HT1080 (cell line): ENCODE measurements around the gene GDF15. TPM values are rescaled to one million over a fixed set of nuclear protein-coding genes. Genes with fewer than 3 reads are reported as not detected.
A peak's percentile ranks its signal among the peaks of the same experiment; 100 is the strongest.

Source experiments
- DNase-seq: peaks from one replicate; pipeline ENCODE4 v3.0.0-alpha.2; 2015; ENCODE audit warnings: low read depth
- total RNA-seq: library from RNA; depleted of rRNA; stranded (reverse); fragments of >200 nt; shearing (Covaris generic); gene quantifications from 2 replicates; pipeline ENCODE4 v1.2.3, GENCODE V29; 2014

The GDF15 gene
- total RNA-seq, 1 experiment from 2014 or later = 120 TPM

GRCh38 chr19:18418483-18419194 is 32.7 kb downstream of the GDF15 start:
- no peak for DNase-seq

GRCh38 chr19:18419195-18419698 is 33.3 kb downstream of the GDF15 start, which contains the start of gene SSBP4:
Gene SSBP4 (plus strand): TSS chr19:18419398. CDS start chr19:18419649, 251 bp downstream.
- peak; percentile 70 for DNase-seq

DNA sequence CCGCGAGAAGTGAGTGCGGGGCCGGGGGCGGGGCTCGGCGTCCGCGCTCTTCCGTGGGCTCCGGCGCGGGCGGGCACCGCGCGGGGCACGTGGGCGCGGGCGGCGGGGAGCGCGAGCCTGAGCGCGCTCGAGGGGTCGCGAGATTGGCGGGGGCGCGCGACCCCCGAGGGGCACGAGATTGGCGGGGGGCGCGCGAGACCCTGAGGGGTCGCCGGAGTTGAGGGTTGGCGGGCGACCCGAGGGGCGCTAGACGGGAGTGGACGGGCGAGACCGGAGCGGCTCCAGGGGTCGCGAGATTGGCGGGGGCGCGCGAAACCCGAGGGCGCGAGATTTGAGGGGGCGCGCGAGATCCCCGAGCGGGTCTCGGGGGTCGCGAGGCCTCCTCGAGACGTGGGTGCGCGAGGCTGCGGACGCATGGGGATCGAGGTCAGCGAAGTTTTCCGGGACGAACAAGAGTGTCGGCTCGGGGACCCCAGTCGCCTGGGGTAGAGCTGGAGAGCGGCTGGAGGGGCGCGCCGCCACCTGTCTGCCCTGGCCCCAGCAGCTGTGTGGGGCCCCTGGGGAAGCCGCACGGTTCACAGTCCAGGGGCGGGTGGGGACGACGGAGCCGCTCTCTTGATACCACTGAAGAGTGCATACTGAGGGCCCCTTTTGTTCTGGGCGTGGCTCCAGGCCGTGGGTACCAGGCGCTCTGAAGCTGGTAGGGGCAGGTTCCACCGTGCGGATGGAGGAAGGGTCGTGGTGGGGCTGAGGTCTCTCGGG is 33.9 kb downstream of the GDF15 start:
- no peak for DNase-seq

- DNase-seq = no peak
These were observed 35.0 kb downstream of the GDF15 start for GRCh38 chr19:18420930-18421329.

- DNase-seq = no peak
These were observed 35.5 kb downstream of the GDF15 start for GRCh38 chr19:18421371-18421959.

GRCh38 chr19:18422530-18423191 is 36.7 kb downstream of the GDF15 start:
- DNase-seq = no peak

- DNase-seq = no peak
These were observed 37.5 kb downstream of the GDF15 start for GRCh38 chr19:18423258-18424020.

DNA sequence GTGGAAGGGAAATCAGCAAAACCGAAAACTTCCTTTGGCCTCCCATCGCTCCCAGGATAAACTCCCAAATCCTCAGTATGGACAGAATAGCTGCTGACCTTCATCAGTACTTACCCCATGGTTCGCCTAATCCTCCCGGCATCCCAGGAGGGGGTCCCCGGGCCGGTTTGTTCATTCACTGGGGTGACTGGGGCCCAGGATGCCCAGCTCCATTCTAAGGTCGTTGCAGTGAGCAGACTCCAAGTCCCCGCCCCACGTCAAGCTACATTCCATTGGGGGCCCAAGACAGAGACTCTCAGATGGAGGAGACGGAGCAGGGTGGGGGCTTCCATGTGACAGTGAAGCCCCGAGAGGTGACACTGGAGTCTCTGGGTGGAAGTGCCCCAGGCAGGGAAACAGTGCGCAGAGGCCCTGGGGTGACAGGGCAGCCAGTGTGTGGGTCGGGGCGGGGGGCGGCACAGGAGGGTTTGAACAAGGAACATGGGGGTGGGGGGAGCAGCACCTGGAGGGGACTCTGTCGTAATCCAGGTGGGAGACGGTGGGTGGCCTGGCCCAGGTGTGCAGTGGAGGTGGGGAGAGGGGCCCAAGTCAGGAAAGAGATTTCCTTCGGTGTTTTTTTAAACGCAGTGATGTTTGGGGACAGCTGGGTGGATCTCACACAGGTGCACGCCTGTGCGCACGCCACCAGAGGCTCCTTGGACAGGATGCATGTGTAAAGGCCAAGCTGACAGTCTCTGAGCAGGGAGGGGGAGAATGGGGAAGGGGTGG is 38.3 kb downstream of the GDF15 start:
- DNase-seq = no peak

- no peak for DNase-seq
These were observed 39.0 kb downstream of the GDF15 start for GRCh38 chr19:18424890-18425514.

DNA sequence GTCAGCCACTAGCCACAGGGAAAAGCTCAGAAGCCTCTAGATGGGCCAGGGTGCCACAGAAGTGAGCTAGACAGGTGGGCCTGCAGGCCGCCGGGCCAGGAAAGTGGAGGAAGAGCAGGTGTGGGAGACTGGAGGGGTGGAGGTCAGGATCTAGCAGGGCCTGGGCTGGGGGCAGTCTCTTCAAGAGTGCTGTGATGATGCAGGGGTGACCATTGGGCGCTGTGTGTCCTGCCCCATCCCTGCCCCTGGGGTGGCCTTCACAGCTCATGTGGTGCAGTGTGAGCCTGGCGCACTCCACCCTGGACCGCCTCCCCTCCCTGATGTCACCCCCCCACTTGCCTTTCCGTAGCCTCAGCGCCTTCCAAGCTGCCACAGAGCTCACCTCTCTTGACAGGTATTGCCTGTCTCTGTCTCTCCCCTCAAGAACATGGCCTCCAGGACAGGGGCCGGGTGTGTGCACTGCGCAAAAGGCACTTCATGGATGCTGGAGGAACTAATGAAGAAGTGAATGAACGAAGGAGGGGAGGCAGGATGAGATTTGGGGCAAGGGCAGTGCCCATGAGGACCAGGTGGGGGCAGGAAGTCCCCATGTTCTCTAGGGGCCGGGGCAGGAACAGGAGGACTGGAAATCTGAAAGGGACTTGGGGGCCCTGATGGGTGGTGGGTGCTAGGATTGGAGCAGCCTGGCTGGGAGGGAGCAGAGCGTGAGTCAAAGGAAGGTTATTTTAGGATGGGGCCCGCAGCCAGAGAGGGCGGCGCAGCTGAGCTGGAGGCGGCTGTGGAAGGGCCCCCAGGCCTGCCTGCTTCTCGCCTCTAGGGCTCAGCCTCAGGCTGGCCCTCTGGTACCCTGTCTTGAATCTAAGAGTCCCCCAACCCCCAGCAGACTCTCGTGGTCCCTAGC is 39.8 kb downstream of the GDF15 start:
- no peak for DNase-seq

- DNase-seq = no peak
These were observed 40.4 kb downstream of the GDF15 start for GRCh38 chr19:18426416-18426767.

DNA sequence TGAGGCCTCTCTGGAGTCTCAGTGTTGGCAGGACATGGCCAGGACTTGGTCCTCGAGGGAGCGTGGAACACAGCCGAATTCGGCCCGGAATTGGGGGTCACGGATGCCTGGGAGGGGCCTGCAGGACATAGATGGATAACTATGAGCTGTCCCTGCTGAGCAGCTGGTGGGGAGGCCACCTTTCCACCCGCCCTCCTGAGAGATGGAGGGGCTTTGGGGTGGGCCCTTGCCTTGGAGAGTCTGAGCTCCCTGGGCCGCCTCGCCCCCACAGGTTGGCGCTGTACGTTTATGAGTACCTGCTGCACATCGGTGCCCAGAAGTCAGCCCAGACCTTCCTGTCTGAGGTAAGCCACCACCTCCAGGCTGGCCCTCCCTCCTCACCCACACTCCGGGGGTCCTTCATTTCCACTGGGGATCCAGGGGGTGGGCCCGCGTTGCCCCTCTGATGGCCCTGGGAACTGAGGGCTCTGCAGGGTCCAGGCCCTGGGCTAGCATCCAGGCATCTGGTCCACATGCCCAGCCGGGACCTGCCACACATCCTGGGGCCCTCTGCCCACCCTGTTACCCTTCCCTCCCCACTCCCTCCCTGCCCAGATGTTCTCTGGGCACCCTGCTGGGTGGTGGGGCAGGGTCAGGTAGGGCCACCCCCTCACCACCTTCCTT is 41.3 kb downstream of the GDF15 start:
- no peak for DNase-seq

GRCh38 chr19:18427743-18428113 is 41.8 kb downstream of the GDF15 start:
- DNase-seq = no peak

DNA sequence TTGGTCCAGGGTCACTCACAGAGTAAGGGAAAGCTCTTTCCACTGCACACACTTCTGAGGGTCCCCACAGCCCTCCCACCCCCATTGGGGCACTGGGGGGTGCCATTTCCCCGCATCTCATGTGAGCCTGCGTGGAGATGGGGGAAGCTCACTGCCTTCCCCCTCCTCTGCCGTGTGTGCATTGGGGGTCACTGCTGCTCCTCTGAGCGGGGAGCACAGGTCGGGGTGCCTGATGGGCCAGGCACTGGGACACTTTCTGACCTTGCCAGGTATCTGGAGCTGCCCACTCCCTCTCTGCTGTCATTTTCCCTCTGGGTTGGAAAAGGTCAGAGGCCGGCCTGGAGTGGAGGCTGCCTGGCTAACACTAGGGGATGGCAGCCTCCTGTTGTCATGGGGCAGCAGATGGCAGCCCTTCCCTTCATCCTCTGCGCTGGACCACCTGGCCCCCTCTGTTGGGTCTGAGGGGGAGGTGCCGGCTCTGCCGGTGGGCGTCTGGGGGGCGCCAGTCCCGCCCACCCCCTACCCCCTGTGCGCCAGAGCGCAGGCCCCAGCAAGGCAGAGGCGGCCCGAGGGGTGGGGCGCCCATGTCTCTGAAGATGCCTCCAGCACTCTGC is 42.3 kb downstream of the GDF15 start:
- DNase-seq = no peak

DNA sequence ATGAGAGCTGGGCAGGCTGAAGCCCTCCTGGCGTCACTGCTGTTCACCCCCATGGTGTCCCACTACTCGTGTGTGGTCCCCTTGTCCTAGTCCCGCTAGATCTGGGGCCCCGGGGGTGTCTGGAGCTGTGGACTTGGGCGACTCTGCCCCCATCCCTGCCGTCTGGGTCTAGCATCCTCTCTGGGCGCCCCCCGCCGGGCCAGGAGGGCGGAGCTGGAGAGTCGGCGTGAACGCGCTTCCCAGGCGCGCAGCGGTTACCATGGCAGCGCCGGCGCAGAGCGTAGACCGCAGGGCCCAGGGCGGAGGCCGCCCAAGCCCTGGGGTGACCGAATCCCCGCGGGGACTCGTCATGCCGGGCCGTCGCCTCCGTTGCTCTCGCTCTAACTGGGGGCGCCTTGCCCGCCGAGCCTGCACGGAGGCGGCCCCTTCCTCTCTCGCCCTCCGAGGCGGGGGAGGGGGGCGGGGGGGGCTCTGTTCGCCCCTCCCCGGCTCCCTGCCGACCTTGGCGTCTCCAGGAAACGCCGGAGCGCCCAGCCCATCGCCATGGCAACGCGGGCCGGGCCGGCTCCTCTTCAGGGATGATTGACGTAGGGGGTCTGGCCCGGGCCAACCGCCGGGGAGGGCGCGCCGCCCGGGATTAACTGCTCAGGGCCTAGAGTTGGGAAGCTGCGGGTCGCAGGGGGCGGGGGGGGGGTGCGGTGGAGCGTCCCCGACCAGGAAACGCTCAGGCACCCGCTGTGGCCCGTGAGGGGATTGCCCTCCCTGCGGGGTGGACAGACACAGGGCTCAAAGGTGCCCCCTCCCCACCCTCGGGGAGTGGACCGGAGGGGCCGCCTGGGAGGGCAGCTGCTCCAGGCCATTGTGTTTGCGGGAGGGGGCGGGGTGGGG is 43.1 kb downstream of the GDF15 start:
- peak; percentile 75 for DNase-seq

GRCh38 chr19:18429717-18430416 is 43.9 kb downstream of the GDF15 start:
- DNase-seq = no peak
